SK-N-SH treated with all-trans-retinoic acid at 6 μM for 48 hours (cell line): ENCODE measurements around the gene OS9.

ENCODE experiments used
- BACH2 ChIP-seq: fragments of 250-450 bp; sonication (Bioruptor Pico); IDR thresholded peaks from 2 replicates; pipeline ENCODE4 v1.9.0; 2021; ENCODE audit warnings: mild to moderate bottlenecking, borderline replicate concordance
- PPARA ChIP-seq: fragments of 250-450 bp; sonication (Bioruptor Pico); IDR thresholded peaks from 2 replicates; pipeline ENCODE4 v1.5.0; 2020; ENCODE audit warnings: mild to moderate bottlenecking, borderline replicate concordance
- RARB ChIP-seq: fragments of 250-450 bp; sonication (Bioruptor Pico); IDR thresholded peaks from 2 replicates; pipeline ENCODE4 v1.8.0; 2021; ENCODE audit warnings: mild to moderate bottlenecking, moderate library complexity
- TCF4 ChIP-seq: fragments of 250-450 bp; sonication (Bioruptor Pico); IDR thresholded peaks from 2 replicates; pipeline ENCODE4 v1.8.0; 2021; ENCODE audit warnings: mild to moderate bottlenecking, moderate library complexity, borderline replicate concordance
- TOX ChIP-seq: fragments of 250-450 bp; sonication (Bioruptor Pico); IDR thresholded peaks from 2 replicates; pipeline ENCODE4 v1.8.0; 2021; ENCODE audit warnings: mild to moderate bottlenecking, moderate library complexity, borderline replicate concordance
- ZFP30 ChIP-seq: fragments of 450-650 bp; formaldehyde crosslinking; IDR thresholded peaks from 2 replicates; pipeline ENCODE4 v1.5.0; 2022; ENCODE audit warnings: mild to moderate bottlenecking, moderate library complexity
- TF ChIP-seq, protein P1 (sequence below): fragments of 250-450 bp; sonication (Bioruptor Pico); IDR thresholded peaks from 2 replicates; pipeline ENCODE4 v1.8.0; 2020; ENCODE audit warnings: mild to moderate bottlenecking, moderate library complexity, borderline replicate concordance

DNA sequence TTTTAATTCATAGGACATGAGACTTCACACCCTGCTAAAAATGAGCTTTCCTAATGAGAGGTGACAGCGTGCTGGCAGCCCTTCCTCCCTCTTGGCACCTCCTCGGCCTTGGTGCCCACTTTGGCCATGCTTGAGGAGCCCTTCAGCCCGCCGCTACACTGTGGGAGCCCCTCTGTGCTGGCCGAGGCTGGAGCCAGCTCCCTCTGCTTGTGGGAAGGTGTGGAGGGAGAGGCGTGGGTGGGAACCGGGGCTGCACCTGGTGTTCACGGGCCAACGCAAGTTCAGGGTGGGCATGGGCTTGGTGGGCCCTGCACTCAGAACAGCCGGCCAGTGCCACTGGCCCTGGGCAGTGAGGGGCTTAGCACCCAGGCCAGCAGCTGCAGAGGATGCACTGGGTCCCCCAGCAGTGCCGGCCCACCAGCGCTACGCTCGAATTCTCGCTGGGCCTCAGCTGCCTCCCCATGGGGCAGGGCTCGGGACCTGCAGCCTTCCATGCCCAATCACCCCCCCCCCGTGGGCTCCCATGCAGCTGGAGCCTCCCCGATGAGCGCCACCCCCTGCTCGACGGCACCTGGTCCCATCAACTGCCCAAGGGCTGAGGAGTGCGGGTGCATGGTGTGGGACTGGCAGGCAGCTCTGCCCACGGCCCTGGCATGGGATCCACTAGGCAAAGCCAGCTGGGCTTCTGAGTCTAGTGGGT lies 38.2 kb upstream of the OS9 start:
- TF ChIP-seq RARB, result no peak
- TF ChIP-seq BACH2, result no peak
- TF ChIP-seq ZFP30 (CRISPR knock-in tag), result no peak
- TF ChIP-seq TOX, result no peak
- TF ChIP-seq PPARA, result no peak
- TF ChIP-seq TCF4 (CRISPR knock-in tag), result no peak
- TF ChIP-seq, protein P1, sequence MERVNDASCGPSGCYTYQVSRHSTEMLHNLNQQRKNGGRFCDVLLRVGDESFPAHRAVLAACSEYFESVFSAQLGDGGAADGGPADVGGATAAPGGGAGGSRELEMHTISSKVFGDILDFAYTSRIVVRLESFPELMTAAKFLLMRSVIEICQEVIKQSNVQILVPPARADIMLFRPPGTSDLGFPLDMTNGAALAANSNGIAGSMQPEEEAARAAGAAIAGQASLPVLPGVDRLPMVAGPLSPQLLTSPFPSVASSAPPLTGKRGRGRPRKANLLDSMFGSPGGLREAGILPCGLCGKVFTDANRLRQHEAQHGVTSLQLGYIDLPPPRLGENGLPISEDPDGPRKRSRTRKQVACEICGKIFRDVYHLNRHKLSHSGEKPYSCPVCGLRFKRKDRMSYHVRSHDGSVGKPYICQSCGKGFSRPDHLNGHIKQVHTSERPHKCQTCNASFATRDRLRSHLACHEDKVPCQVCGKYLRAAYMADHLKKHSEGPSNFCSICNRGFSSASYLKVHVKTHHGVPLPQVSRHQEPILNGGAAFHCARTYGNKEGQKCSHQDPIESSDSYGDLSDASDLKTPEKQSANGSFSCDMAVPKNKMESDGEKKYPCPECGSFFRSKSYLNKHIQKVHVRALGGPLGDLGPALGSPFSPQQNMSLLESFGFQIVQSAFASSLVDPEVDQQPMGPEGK (CRISPR knock-in tag), result no peak
